Stimulated activated CD4-positive, alpha-beta T cell treated with anti-CD3 and anti-CD28 coated beads, TNF-alpha, amount 100 ng/mL, for 24 hours (primary cell): Measurements from ENCODE around the gene GJB5.
"Not testable (repeated sequence)": the region's sequence is repeated elsewhere in the genome, so short reads cannot be mapped to it uniquely, and the experiment has no call there.

Experiments
- DNase-seq, 3 experiments: peaks; one replicate each; pipeline ENCODE4 v3.0.0-alpha.2; 2020; ENCODE audit warnings: low read depth in 3 of 3

Gene GJB5

GRCh38 chr1:34745666-34746065, 9.2 kb upstream of the GJB5 start:
- DNase-seq = no peak

GRCh38 chr1:34746101-34746500, 8.7 kb upstream of the GJB5 start:
- no peak for DNase-seq

GRCh38 chr1:34746785-34747637, 7.8 kb upstream of the GJB5 start:
- no peak for DNase-seq

- no peak for DNase-seq
Observed at GRCh38 chr1:34747638-34747941, 7.3 kb upstream of the GJB5 start.

- no peak for DNase-seq
Observed at GRCh38 chr1:34749992-34750391, 4.9 kb upstream of the GJB5 start.

- DNase-seq = no peak
Observed at GRCh38 chr1:34750610-34751009, 4.2 kb upstream of the GJB5 start.

- DNase-seq = no peak
Observed at GRCh38 chr1:34753163-34753562, 1.7 kb upstream of the GJB5 start.

GRCh38 chr1:34755961-34756360, 1.1 kb downstream of the GJB5 start:
- DNase-seq = no peak

GRCh38 chr1:34757386-34757785, 2.5 kb downstream of the GJB5 start:
- no peak for DNase-seq

GRCh38 chr1:34758751-34759150, 3.9 kb downstream of the GJB5 start:
- no peak for DNase-seq

GRCh38 chr1:34759503-34760357, 4.9 kb downstream of the GJB5 start, which contains the start of gene GJB4:
Gene GJB4, plus strand, starts transcription at chr1:34759740. Its CDS starts 1,515 bp downstream, at chr1:34761255.
- no peak for DNase-seq

- DNase-seq = no peak
Observed at GRCh38 chr1:34761176-34761761, 6.4 kb downstream of the GJB5 start.

GRCh38 chr1:34761776-34762307, 7.0 kb downstream of the GJB5 start:
- DNase-seq = no peak

GRCh38 chr1:34762474-34763141, 7.8 kb downstream of the GJB5 start:
- DNase-seq = no peak

- DNase-seq = no peak
Observed at GRCh38 chr1:34763142-34763781, 8.4 kb downstream of the GJB5 start.

GRCh38 chr1:34768856-34769255, 14.0 kb downstream of the GJB5 start:
- no peak for DNase-seq

- no peak for DNase-seq
Observed at GRCh38 chr1:34770891-34771504, 16.2 kb downstream of the GJB5 start.

GRCh38 chr1:34771573-34772371, 16.9 kb downstream of the GJB5 start:
- DNase-seq = no peak

GRCh38 chr1:34773114-34773513, 18.3 kb downstream of the GJB5 start:
- DNase-seq = not testable (repeated sequence)

GRCh38 chr1:34774957-34775356, 20.1 kb downstream of the GJB5 start:
- no peak for DNase-seq
